ENCODE results near the gene ITGA3.

ITGA3 gene

DNA sequence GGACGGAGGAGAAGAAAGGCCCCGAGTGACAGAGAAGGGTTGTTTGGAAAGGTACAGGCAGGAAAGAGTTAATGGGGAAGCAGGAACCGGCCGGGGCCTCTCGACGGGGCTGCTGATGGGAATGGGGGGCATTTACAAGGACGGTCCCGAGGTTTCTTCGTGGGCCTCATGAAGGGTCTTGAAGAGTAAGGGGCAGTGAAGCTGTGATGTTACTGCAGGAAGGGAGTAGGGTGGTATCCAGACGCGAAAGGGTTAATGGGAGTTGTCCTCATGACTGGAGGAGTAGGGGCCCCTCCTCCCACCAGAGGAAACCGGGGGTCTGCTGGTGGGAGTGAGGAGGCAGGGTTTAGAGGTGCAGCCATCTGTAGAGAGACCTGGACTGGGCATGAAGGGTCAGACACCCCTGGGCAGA, 39.7 kb downstream of the ITGA3 start:
- DNase-seq (ENCODE audit: extremely low read depth, low read depth), result no peak
- H3K4me3 ChIP-seq (replicated peaks; ENCODE audit: low read depth, low read length), result peak overlapping the region; percentile 63
- TF ChIP-seq, protein P1, sequence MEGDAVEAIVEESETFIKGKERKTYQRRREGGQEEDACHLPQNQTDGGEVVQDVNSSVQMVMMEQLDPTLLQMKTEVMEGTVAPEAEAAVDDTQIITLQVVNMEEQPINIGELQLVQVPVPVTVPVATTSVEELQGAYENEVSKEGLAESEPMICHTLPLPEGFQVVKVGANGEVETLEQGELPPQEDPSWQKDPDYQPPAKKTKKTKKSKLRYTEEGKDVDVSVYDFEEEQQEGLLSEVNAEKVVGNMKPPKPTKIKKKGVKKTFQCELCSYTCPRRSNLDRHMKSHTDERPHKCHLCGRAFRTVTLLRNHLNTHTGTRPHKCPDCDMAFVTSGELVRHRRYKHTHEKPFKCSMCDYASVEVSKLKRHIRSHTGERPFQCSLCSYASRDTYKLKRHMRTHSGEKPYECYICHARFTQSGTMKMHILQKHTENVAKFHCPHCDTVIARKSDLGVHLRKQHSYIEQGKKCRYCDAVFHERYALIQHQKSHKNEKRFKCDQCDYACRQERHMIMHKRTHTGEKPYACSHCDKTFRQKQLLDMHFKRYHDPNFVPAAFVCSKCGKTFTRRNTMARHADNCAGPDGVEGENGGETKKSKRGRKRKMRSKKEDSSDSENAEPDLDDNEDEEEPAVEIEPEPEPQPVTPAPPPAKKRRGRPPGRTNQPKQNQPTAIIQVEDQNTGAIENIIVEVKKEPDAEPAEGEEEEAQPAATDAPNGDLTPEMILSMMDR (IDR thresholded peaks at IDR 0.05; ENCODE audit: low read depth, low read length, missing control alignments), result no peak

DNA sequence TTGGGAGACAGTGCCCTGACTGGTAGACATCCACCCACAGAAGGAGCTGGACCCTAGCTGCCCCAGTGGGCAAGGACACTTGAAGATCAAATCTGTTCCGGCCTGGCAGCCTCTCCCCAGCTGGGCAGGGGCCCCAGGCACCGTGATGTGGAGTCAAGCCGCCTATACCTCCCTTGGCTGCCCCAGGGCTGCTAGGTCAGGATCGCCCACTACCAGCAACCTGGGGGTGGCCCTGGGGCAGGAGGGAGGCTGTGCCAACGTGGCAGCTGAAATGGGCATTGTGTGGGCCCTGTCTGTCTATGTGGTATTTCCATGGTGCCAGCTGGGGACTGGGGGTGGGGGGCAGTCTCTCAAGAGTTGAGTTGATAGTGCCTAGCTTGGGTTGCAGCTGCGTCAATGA, 40.2 kb downstream of the ITGA3 start:
- peak overlapping the region; percentile 63 for H3K4me3 ChIP-seq (replicated peaks; ENCODE audit: low read depth, low read length)
- TF ChIP-seq, protein P1 (IDR thresholded peaks at IDR 0.05; ENCODE audit: low read depth, low read length, missing control alignments), result no peak
- DNase-seq (ENCODE audit: extremely low read depth, low read depth), result no peak

DNA sequence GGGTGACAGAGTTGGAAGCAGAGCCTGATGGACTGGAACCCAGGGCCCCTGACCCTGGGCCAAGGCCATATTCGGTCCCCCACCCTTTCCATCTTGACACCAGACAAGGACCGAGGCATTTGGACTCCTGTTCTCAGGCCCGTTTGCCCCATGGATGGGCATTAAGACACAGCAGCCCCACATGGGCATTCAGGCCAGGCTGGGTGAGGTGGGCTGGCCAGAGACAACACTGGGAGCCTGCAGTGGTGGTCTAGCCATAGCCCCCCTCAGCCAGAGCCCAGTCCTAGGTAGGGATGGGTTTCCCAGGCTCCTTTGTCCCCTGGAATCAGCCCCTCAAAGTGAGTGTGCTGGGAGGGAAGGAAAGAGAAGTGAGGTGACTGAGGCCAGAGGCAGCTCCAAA, 40.8 kb downstream of the ITGA3 start:
- TF ChIP-seq, protein P1 (IDR thresholded peaks at IDR 0.05; ENCODE audit: low read depth, low read length, missing control alignments), result no peak
- no peak for DNase-seq (ENCODE audit: extremely low read depth, low read depth)
- no peak overlapping the region; the same call in 1 of the 2 replicates for H3K4me3 ChIP-seq (replicated peaks; ENCODE audit: low read depth, low read length)

DNA sequence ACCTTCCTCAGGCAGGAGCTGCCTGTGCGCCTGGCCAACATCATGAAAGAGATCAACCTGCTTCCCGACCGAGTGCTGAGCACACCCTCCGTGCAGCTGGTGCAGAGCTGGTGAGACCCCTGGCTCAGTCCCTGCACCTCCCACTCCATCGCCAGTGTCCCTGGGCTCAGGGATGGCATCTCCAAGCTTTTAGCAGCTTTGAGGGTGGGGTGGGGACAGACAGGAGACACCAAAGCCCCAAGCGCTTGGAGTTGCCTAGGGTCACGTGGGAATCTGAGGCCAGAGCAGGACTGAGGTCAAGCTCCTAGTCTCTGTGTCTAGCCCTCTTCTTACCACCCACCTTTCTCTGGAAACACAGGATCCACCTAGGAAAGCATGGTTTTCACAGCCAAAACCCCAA, 41.5 kb downstream of the ITGA3 start:
- TF ChIP-seq, protein P1 (IDR thresholded peaks at IDR 0.05; ENCODE audit: low read depth, low read length, missing control alignments), result no peak
- DNase-seq (ENCODE audit: extremely low read depth, low read depth), result no peak
- H3K4me3 ChIP-seq (replicated peaks; ENCODE audit: low read depth, low read length), result no peak overlapping the region

DNA sequence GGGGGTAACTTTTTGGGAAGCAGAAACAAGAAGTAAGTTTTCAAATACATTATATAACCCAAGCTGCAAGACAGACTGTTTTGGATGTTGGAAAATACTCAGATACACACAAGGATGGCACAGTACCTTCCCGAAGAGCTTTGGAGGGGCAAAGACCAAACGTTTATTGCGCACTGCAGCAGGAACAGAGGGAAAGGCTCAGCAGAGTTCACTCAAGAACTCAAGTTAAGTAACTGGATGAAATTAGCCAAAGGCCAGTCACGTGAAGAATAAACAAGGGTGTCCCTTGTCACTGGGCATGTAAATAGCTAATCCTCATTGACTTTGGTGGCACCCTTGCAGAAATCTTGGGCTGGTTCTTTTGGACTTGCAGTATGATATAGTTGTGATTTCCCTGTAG, 42.0 kb downstream of the ITGA3 start:
- no peak for DNase-seq (ENCODE audit: extremely low read depth, low read depth)
- no peak overlapping the region for H3K4me3 ChIP-seq (replicated peaks; ENCODE audit: low read depth, low read length)
- TF ChIP-seq, protein P1 (IDR thresholded peaks at IDR 0.05; ENCODE audit: low read depth, low read length, missing control alignments), result no peak

DNA sequence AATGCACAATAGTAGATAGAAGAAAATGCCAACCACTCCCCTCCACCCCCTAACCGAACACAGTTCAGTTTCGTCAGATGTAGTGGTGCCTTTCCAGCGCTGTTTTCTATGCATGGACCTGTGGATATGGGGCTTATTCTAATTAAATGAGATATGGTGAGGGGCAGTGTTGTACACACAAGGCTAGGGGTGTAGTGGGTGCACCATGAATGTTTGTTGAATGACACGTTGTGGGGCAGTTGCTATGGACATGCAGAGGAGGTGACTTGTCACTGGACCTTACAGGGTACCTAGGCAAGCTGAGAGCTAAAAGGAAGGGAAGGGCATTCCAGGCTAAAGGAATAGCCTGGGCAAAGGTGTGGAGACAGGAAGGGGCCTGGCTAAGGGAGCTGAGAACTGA, 42.7 kb downstream of the ITGA3 start:
- no peak overlapping the region for H3K4me3 ChIP-seq (replicated peaks; ENCODE audit: low read depth, low read length)
- TF ChIP-seq, protein P1 (IDR thresholded peaks at IDR 0.05; ENCODE audit: low read depth, low read length, missing control alignments), result no peak
- no peak for DNase-seq (ENCODE audit: extremely low read depth, low read depth)

DNA sequence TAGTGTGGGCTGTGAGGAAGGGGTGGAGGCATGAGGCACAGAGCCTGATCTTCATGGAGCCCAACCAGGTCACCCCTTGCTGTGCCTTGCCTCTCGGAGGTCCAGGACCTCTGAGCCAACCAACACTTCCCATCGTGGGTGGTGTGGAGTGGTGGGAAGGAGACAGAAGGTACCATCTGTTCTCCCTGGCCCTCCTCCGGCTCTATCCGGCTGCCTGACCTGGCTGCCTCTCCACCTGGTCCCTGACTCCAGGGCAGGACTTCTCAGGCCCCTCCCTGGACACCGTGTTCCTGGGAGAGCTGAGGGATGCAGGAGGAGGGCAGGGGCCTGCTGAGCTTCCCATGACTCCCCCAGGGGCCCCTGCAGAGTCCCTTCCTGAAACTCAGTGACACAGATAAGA, 43.1 kb downstream of the ITGA3 start:
- H3K4me3 ChIP-seq (replicated peaks; ENCODE audit: low read depth, low read length), result no peak overlapping the region
- TF ChIP-seq, protein P1 (IDR thresholded peaks at IDR 0.05; ENCODE audit: low read depth, low read length, missing control alignments), result no peak
- DNase-seq (ENCODE audit: extremely low read depth, low read depth), result no peak
